Gastroesophageal sphincter (tissue), 3 donors: Measurements from ENCODE around the gene ROBO1.

ENCODE experiments used
- CTCF ChIP-seq, 4 experiments: fragments of 200-600 bp in 2 of 4; fragments of 450-650 bp in 2 of 4; sonication (generic) in 1 of 4; IDR thresholded peaks; one replicate each; pipeline ENCODE4 v1.5.1; 2017 to 2019; ENCODE audit warnings: antibody characterized with exemption in 4 of 4, mild to moderate bottlenecking in 2 of 4, moderate library complexity in 2 of 4
- EP300 ChIP-seq: sonication (generic); formaldehyde crosslinking; IDR thresholded peaks from one replicate; pipeline ENCODE4 v1.6.1; 2017; ENCODE audit warnings: antibody characterized with exemption, mild to moderate bottlenecking
- POLR2A ChIP-seq, 2 donors: fragments of 450-650 bp; IDR thresholded peaks; one replicate each; pipeline ENCODE4 v1.6.1; 2017; ENCODE audit warnings: antibody characterized with exemption in 2 of 2, mild to moderate bottlenecking in 2 of 2, moderate library complexity in 1 of 2
- POLR2AphosphoS5 ChIP-seq: sonication (generic); formaldehyde crosslinking; IDR thresholded peaks from one replicate; pipeline ENCODE4 v1.6.1; 2017; ENCODE audit warnings: antibody characterized with exemption

DNA sequence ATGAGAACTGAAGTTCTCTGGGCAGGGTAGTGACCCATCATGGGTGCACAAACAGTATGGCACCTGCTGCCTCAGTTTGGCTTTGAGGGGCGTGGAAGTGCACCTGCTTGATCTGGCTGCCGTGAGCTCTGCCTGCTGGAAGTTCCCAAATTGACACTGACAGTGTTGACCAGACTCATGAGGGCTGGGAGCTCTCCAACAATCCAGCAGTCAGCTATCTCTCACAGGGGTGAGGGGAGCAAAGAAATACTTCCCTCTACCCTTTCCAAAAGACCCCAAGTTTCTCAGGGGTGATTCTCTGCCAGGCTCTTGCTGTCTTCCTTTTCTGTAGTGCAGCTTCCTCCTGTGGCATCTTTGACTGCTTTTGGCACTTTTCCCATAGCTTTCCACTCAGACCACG lies 49.4 kb upstream of the ROBO1 start:
- TF ChIP-seq EP300 = no peak
- no peak for TF ChIP-seq CTCF (IDR thresholded peaks at IDR 0.05)
- no peak for TF ChIP-seq POLR2AphosphoS5
- no peak for TF ChIP-seq POLR2A (IDR thresholded peaks at IDR 0.05)
